Thoracic aorta (tissue), 2 donors: ENCODE data around the gene XRCC6. TPM values are rescaled to one million over a fixed set of nuclear protein-coding genes. Genes with fewer than 3 reads are reported as not detected.

Source experiments
- ATAC-seq: fragments of 150-250 bp; one replicate; pipeline ENCODE4 v1.8.0; 2017; ENCODE audit warnings: low read depth; ENCODE audit not compliant: insufficient number of reproducible peaks, low FRiP score
- DNase-seq: peaks from one replicate; pipeline ENCODE4 v3.0.0-alpha.2; 2020; ENCODE audit warnings: low spot score
- H3K27ac ChIP-seq, 2 donors: fragments of 200-600 bp; sonication (generic); 1 replicate in 1 of 2; 2 replicates in 1 of 2; pipeline ENCODE4 v1.5.1; 2016; ENCODE audit warnings: mild to moderate bottlenecking in 2 of 2, moderate library complexity in 2 of 2
- H3K27me3 ChIP-seq: fragments of 200-600 bp; sonication (generic); replicated peaks from 2 replicates; pipeline ENCODE4 v1.6.0; 2016; ENCODE audit warnings: mild to moderate bottlenecking; ENCODE audit not compliant: insufficient read depth
- H3K36me3 ChIP-seq: fragments of 200-600 bp; sonication (generic); one replicate; pipeline ENCODE4 v1.5.1; 2016
- H3K4me1 ChIP-seq, 2 donors: fragments of 200-600 bp; sonication (generic); 1 replicate in 1 of 2; 2 replicates in 1 of 2; pipeline versions ENCODE4 v1.5.1 to v1.6.0; 2016; ENCODE audit warnings: low read depth in 2 of 2, mild to moderate bottlenecking in 1 of 2; ENCODE audit not compliant: control insufficient read depth in 1 of 2
- H3K4me3 ChIP-seq: fragments of 200-600 bp; sonication (generic); 2 replicates; pipeline ENCODE4 v1.5.1; 2016; ENCODE audit warnings: mild to moderate bottlenecking
- H3K9me3 ChIP-seq: fragments of 200-600 bp; sonication (generic); 2 replicates; pipeline ENCODE4 v1.5.1; 2016
- CTCF ChIP-seq: fragments of 200-600 bp; sonication (generic); IDR thresholded peaks from one replicate; pipeline ENCODE4 v1.5.1; 2019; ENCODE audit warnings: antibody characterized with exemption
- total RNA-seq, 2 donors: library from RNA; depleted of rRNA; stranded (reverse); fragments of >200 nt; gene quantifications; one replicate each; pipeline versions ENCODE4 v1.1.0 to v1.2.3, GENCODE V29; 2016

XRCC6 gene
- total RNA-seq, 2 donors from 2014 or later: 126 to 131 TPM

- Histone ChIP-seq H3K27ac (no peak overlapping the region), H3K4me1 (no peaks in the 10 kb centered on the region), H3K27me3 (no peaks in the 10 kb centered on the region), H3K9me3 (no peaks in the 10 kb centered on the region), H3K36me3 (peaks cover 48% of the 10 kb centered on the region), H3K4me3 (no peak overlapping the region)
- DNase-seq: no peak
- TF ChIP-seq CTCF: no peak
- no peak for ATAC-seq
Observed at GRCh38 chr22:41638748-41639147, 17.7 kb downstream of the XRCC6 start.

GRCh38 chr22:41641854-41642253 lies 20.8 kb downstream of the XRCC6 start:
- Histone ChIP-seq H3K4me3 (no peak overlapping the region), H3K27me3 (no peaks in the 10 kb centered on the region), H3K36me3 (peaks cover 68% of the 10 kb centered on the region), H3K27ac (no peak overlapping the region), H3K9me3 (no peaks in the 10 kb centered on the region), H3K4me1 (no peaks in the 10 kb centered on the region)
- no peak for TF ChIP-seq CTCF
- ATAC-seq (no peak), DNase-seq (no peak)

GRCh38 chr22:41642331-41643110 lies 21.4 kb downstream of the XRCC6 start:
- no peak for DNase-seq
- Histone ChIP-seq H3K36me3 (peaks cover 68% of the 10 kb centered on the region), H3K27me3 (no peaks in the 10 kb centered on the region), H3K27ac (no peak overlapping the region), H3K4me3 (no peak overlapping the region), H3K4me1 (no peaks in the 10 kb centered on the region), H3K9me3 (no peaks in the 10 kb centered on the region)
- no peak for ATAC-seq
- TF ChIP-seq CTCF: no peak

- Histone ChIP-seq H3K36me3 (peaks cover 77% of the 10 kb centered on the region), H3K27me3 (no peaks in the 10 kb centered on the region), H3K4me1 (no peaks in the 10 kb centered on the region), H3K4me3 (no peak overlapping the region), H3K27ac (no peak overlapping the region), H3K9me3 (no peaks in the 10 kb centered on the region)
- TF ChIP-seq CTCF: no peak
- ATAC-seq (no peak), DNase-seq (no peak)
Observed at GRCh38 chr22:41647771-41648170, 26.7 kb downstream of the XRCC6 start.

GRCh38 chr22:41648432-41648831 lies 27.3 kb downstream of the XRCC6 start:
- H3K27me3 ChIP-seq: no peaks in the 10 kb centered on the region
- DNase-seq (no peak), ATAC-seq (no peak)
- H3K4me3 ChIP-seq: no peak overlapping the region
- H3K4me1 ChIP-seq: no peaks in the 10 kb centered on the region
- TF ChIP-seq CTCF: no peak
- no peaks in the 10 kb centered on the region for H3K9me3 ChIP-seq
- H3K27ac ChIP-seq: no peak overlapping the region
- peaks cover 80% of the 10 kb centered on the region for H3K36me3 ChIP-seq
